HG03575 (cell line): ENCODE data around the gene OR2H2.

ENCODE experiments used
- ATAC-seq: cut with Tn5 transposase; IDR thresholded peaks from one replicate; pipeline ENCODE4 v1.9.1; 2021; ENCODE audit not compliant: unreplicated experiment, insufficient number of reproducible peaks, low FRiP score; ENCODE audit errors: extremely low read depth

The OR2H2 gene

DNA sequence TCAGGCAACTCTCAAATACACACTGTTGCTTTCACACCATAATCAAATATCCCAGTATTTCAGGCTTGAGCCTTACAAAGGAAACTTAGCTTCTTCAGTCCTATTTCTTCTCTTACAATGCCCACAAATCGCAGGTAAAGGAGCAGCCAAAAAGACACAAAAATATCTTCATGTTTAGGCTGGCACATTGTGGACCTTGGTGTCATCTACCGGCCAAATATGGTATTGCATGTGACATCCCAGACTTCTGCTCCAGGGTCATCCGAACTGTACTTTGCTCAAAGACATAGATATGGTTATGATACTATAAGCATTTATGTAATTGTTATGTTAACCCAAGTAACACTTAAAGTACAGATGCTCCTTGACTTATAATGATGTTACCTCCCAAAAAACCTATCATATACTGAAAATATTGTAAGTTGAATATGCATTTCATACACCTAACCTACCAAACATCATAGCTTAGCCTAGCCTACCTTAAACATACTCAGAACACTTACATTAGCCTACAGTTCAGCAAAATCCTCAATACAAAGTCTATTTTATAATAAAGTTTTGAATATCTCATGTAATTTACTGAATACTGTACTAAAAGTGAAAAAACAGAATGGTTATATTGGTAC, 4.6 kb downstream of the OR2H2 start:
- ATAC-seq: no peak

- ATAC-seq: no peak
Observed at GRCh38 chr6:29590218-29590808, 5.4 kb downstream of the OR2H2 start.

- ATAC-seq: no peak
Observed at GRCh38 chr6:29591677-29592076, 6.8 kb downstream of the OR2H2 start.

DNA sequence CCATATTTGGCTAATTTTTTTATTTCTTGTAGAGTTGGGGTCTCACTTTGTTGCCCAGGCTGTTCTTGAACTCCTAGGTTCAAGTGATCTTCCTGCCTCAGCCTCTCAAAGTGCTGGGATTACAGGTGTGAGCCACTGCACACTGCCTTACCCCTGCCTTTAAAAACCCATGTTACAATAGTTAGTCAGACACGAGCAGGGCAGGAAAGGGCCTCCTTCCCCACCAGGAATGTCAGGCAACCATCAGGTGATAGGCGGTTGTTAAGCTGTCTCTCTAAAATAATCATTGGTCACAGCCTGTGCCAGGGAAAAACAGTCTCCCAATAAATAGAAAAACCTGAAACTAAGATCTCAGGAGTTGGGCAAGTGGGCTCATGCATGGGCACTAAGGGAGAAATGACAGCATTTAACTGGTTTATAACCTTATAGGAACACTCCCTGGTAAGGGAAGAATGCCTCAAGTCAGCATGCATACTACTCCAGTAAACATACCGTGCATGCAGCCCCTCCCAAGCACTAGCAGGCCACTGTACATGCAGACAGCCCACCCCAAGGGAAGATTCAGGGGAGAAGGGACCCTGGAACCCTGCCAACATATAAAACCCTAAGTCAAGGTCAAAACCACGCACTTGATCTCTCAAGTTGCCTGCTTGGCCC, 8.4 kb downstream of the OR2H2 start:
- no peak for ATAC-seq

- ATAC-seq: no peak
Observed at GRCh38 chr6:29596381-29596900, 11.5 kb downstream of the OR2H2 start.

GRCh38 chr6:29597184-29597583, 12.3 kb downstream of the OR2H2 start:
- no peak for ATAC-seq

GRCh38 chr6:29598172-29598747, 13.3 kb downstream of the OR2H2 start:
- ATAC-seq: no peak

DNA sequence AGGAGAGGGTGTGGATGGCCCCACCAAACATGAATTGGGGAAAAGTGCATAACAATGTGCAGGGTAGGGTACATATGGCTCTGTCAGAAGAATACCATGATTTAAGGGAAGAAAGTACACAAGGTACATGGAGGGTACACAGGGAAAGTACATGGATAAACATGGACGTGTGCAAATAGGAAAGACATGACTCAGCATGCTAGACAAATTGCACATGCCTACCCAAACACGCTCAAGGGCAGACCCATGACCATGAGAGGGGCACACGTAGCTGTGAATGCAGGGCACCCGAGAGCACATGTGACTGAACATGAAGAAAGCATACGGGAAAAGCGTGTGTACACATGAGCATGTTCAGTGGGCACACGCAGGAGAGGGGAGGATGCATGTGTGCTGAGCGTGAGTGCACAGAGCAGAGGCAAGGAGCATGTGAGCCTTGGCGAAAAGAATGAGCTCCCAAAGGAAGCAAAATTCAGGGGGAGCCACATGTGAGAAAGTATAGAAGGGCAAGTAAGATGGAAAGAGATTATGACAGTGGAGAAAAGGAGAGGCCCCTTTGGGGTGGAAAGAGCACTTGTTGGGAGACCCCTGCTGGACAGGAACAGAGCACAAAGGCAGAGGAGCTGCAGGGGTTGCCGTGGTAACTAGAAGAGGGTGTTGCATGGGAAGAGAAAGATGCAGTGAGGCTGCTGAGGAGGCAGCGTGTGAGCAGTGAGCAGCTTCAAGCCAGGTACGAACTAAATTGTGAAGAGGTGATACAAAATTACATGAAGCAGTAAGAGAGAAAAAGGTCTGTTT, 17.8 kb downstream of the OR2H2 start:
- no peak for ATAC-seq

GRCh38 chr6:29603456-29603855, 18.5 kb downstream of the OR2H2 start:
- no peak for ATAC-seq

DNA sequence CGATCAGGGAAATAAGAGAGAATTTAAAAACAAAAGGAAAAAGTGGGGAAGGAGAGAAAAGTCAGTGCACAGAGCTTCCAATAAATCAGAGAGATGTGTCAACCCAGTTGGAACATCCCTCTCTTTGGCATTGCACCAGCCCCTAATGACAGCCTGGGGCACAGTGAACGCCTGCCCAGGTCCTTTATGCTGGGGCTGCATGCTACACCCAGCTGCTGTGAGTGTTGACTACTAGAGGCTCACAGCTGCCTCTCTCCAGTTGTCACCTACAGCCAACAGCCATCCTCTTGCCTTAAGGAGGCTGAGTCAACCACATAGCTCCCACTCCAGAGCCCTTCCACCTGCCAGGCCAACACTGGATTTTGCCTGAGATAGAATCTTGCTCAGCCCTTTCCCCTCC, 19.0 kb downstream of the OR2H2 start:
- ATAC-seq: no peak

DNA sequence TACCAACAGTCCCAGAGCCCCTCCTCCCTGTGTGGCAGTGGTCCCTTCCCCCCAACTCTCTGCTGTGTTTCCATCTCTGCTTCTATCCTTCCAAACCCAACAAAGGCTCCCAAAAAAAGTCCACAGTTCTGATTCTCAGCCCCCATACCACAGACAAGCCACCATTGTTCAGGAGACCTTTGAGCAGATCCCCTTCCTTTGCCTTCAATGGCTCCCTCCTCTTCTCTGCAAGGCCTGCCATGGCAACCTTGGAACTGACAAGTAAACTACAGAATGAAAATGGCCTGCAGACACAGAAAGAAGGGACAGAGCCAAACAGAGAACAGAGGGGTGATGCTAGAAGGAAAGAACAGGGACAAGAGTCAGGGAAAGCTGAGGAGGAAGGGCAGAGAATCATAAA, 23.2 kb downstream of the OR2H2 start:
- no peak for ATAC-seq

GRCh38 chr6:29610540-29610939, 25.6 kb downstream of the OR2H2 start:
- ATAC-seq: no peak

DNA sequence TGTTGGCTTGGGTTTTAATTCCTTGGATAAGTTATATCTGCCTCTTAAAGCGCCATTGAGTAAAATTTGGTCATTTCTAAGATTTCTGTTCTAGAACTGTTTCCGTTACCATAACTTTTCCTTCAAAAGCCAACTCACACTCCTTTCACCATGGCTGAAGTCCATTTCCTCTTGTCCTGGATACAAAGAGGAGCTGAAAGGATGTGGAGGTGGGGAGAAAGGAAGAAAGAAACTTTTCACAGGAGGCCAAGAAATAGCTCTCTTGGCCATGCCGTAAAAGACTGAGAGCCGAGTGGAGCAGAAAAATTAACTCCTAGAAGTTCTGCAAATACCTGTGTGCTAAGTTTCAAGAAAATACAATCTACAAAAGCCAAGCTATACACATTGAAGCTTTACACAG, 26.5 kb downstream of the OR2H2 start:
- ATAC-seq: no peak

- ATAC-seq: no peak
Observed at GRCh38 chr6:29617782-29618554, 33.0 kb downstream of the OR2H2 start.

DNA sequence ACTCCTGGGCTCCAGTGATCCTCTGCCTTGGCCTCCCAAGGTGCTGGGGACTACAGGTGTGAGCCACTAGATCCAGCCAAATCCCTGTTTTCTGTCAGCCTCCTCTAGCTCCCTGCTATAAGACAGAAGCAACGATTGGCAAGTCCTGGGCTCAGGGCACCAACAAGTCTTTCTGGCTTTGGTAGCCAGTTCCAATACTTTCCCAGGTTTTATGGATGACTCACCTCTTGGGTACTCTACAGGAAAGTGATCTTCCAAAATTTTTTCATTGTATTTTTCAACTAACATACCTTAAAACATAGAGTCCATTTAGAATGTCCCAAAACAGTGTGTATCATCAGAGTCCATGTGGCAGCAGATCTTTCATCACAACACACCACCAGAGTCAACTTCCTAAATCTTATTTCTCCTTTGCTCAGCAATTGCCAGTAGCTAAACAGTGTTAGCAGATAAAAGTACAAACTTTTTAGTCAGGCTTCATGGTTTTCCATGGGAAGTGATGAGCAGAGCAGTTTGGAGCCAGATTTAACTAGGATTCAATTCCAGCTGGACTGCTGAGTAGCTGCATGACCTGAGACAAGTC, 34.7 kb downstream of the OR2H2 start:
- no peak for ATAC-seq

DNA sequence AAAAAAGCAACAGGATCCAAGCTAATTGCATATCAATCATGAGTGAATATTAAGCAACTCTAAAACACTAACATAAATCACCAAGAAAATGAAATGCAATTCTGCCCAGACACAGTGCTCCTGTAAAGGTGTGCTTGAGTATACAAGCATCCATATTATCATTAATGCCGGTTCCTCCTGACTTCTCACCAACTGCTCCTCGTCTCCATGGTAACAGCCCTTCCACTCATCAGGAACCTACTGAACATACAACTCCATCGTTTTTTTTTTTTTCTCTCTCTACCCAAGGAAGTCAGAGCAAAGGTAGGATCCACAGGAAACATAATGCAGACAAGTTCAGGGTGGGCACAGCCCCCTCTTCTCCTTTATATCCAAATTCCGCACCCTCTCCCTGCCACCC, 35.7 kb downstream of the OR2H2 start:
- ATAC-seq: no peak

DNA sequence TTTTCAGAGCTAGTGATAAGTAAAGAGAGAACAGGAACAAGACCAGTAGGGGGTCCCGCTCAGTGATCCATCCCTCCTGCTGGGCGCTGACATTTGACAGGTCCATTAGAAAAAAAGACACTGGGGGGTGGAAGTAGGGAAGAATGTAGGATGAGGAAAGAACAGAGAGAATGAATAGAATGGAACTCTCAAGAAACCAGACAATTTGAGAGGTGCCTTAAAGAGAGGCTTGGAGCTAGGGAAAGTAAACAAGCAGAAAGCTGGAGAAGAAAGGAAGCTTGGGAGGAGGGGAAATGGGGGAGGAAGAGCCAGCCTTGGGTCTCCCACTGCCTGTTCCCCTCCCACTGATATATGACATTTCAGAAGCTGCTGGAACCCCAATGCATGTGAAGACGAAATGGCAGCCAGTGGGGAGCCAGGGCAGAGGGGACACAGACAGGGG, 39.6 kb downstream of the OR2H2 start:
- ATAC-seq: no peak

GRCh38 chr6:29625337-29625930, 40.5 kb downstream of the OR2H2 start:
- no peak for ATAC-seq
